GM04503 (cell line): ENCODE data around the gene HNRNPCL4.
"Not testable (repeated sequence)": the region's sequence is repeated elsewhere in the genome, so short reads cannot be mapped to it uniquely, and the experiment has no call there.

Source experiments
- DNase-seq: peaks from one replicate; pipeline ENCODE4 v3.0.0-alpha.2; 2012; ENCODE audit warnings: low read depth

HNRNPCL4 gene

DNA sequence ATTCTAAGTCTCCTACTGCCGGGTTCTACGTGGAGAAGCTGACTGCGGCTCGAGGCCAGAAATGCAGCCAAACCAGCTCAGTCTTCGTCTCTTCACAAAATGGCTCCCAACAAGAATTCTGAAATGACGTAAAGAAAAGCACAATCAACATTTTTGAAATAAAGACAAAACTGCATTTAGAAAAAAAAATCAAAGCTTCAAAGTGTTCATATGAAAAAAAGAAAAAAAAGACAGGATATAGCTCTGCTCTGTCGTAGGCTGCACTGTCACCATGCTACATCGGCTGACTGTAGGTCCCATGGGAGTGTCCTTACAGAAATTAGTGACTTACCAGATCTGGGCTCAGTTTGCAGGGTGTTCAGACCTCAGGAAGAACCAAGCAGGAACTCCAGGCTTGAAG lies at the start of gene HNRNPCL4:
Gene HNRNPCL4, minus strand, starts transcription at position 101 of the 400 bp plus-strand sequence. CDS start 164 bp downstream, outside the sequence.
- not testable (repeated sequence) for DNase-seq

DNA sequence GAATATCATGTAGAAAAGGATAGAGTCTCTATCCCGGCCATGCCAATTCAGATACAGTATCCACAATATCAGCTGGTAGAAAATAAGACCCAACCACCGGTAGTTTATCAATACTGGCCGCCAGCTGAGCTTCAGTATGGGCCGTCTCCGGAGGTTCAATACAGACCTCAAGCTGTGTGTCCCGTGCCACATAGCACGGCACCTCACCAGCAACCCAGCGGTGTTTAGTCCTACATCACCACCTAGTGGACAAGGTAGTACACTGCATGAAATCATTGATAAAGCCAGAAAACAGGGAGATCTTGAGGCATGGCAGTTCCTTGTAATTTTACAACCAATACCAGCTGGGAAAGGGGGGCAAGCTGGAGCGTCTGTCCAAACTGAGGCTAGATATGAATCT lies 43.3 kb upstream of the HNRNPCL4 start:
- DNase-seq: not testable (repeated sequence)

DNA sequence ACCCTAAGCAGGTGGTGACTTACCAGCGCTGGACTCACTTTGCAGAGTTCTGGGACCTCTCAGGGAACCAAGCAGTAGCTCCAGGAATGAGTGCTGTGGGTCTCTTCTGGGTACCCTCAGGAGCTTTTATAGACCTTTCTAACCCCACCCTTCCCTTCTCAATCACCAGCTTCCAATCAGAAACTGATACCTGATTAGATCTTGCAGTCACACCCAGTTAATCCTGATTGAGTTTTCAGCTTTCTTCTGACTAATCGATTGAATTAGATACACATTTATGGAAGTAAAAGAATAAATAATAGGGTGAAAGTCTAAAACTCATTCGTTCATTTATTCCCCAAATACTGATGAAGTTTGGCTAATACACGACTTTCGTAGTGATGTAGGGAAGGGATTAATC lies 35.9 kb upstream of the HNRNPCL4 start, which contains the start of gene PRAMEF13:
Gene PRAMEF13, minus strand, starts transcription at position 101 of the 400 bp plus-strand sequence. CDS start 1,820 bp downstream, outside the sequence.
- not testable (repeated sequence) for DNase-seq

DNA sequence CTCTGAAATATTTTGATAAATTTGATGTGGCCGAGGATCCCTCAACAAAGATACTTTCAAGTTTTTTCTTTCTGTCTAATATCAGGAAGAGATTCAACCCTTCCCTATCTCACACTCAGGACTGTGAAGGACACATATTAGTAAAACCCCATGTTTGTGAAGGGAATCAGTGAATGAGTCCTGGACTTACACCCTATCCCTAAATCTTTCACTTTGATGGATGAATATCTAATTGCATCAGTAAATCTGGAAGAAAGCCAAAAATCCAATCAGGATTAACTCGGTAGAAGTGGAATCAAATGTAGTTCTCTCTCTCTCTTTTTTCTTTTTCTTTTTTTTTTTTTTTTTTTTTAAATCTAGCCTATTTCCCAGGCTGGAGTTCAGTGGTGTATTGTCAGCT lies 6.1 kb upstream of the HNRNPCL4 start, which contains the start of gene PRAMEF9:
Gene PRAMEF9, plus strand, starts transcription at position 301 of the 400 bp plus-strand sequence. CDS start 3,433 bp downstream, outside the sequence.
- DNase-seq: not testable (repeated sequence)

DNA sequence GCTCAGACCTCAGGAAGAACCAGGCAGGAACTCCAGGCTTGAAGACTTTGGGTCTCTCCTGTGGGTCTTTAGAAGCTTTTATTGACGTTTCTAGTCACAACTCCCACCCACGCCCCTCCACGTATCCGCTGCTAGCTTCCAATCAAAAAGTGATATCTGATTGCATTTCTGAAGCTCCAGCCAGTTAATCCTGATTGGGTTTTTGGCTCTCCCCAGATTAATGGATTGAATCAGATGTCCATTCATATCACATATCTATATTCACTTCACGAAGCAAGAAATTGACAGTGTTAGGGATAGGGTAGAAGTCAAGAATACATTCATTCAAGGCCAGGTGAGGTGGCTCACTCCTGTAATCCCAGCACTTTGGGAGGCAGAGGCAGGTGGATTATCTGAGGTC lies 9.5 kb downstream of the HNRNPCL4 start, which contains the start of gene PRAMEF26:
Gene PRAMEF26, minus strand, starts transcription at position 101 of the 400 bp plus-strand sequence. CDS start 2,914 bp downstream, outside the sequence.
- not testable (repeated sequence) for DNase-seq

DNA sequence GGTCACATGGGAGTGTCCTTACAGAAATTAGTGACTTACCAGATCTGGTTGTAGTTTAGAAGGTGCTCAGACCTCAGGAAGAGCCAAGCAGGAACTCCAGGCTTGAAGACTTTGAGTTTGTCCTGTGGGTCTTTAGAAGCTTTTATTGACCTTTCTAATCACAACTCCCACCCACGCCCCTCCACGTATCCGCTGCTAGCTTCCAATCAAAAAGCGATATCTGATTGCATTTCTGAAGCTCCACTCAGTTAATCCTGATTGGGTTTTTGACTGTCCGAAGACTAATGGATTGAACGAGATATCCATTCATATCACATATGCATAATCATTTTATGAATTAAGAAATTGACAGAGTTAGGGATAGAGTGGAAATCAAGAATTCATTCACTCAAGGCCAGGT lies 48.7 kb downstream of the HNRNPCL4 start, which contains the start of gene HNRNPCL2:
Gene HNRNPCL2, minus strand, starts transcription at position 101 of the 400 bp plus-strand sequence. CDS start 454 bp downstream, outside the sequence.
- DNase-seq: not testable (repeated sequence)
